HG03520 (cell line): Measurements from ENCODE around the gene MAP1B.
"Not testable (repeated sequence)": the region's sequence is repeated elsewhere in the genome, so short reads cannot be mapped to it uniquely, and the experiment has no call there.

Source experiments
- ATAC-seq: cut with Tn5 transposase; IDR thresholded peaks from one replicate; pipeline ENCODE4 v1.9.1; 2021; ENCODE audit warnings: mild to moderate bottlenecking, moderate library complexity; ENCODE audit not compliant: unreplicated experiment

Gene MAP1B

DNA sequence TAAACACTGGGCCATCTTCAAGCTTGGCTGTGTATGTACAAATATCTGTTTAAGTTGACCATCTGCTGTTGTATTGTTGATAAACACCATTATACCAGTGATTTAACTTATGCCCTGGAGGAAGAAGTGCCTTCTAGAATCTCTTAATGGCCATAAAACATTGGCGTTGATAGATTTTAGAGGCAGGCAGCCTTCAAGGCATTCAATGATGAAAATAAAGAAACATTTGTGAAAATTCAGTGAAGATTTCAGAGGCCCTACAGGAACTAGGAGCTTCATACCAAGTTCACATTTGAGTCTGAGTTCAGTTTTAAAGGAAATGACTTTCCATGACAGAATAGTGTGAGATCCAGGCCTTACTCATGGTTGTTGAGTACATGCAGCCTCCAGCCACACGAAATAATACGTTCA, 52.2 kb downstream of the MAP1B start:
- ATAC-seq = no peak

DNA sequence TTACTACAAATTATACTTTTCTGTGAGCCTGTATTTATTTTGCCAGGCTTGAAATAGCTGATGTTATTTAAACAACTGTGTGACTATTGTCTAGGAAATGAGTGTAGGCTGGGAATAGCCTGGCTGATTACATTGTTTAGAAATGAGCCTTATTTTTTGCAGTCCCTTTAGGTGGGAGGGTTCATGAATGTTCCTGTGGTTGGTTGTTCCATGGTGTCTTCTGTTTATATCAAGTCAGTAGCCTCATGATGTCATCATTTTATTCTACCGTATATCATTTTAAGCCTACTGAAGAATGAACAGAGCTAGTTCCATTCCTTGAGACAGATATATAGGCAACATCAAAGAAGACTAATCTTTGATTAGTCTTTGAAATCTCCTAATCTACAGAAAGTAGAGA, 53.1 kb downstream of the MAP1B start:
- ATAC-seq = no peak

DNA sequence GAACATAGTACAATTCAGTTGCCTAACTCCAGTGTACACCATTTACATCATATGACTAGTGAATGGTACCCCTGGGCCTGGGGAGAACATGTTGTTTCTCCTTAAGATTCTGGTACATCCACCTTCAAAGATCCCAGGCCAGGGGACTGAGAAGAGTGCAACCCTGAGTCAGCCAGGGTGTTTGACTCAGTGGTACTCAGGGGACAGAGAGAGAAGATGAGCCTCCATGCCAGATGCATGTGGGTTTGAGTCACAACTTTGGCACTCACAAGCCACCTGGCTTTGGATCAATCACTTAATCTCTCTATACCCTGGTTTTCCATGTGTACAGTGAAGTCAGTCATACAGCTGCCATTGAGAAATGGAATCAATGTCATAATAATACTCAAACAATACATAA, 53.7 kb downstream of the MAP1B start:
- no peak for ATAC-seq

DNA sequence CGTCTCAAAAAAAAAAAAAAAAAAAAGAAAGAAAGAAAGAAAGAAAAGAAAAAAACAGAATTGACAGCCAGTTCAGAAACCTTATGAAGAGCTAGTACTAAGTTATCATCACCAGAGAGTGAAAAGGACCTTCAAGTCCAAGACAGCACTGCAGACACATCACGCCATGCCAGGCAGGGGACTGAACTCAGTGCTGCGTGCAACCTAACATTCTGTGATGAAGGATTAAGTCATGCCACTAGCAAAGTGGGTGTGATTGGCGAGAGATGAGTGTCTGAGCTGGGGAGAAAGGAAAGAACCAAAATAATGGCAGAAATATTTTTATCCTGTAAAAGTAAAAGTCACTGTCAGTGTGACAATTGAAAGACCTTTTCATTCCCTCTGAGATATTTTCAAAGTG, 54.7 kb downstream of the MAP1B start:
- no peak for ATAC-seq

DNA sequence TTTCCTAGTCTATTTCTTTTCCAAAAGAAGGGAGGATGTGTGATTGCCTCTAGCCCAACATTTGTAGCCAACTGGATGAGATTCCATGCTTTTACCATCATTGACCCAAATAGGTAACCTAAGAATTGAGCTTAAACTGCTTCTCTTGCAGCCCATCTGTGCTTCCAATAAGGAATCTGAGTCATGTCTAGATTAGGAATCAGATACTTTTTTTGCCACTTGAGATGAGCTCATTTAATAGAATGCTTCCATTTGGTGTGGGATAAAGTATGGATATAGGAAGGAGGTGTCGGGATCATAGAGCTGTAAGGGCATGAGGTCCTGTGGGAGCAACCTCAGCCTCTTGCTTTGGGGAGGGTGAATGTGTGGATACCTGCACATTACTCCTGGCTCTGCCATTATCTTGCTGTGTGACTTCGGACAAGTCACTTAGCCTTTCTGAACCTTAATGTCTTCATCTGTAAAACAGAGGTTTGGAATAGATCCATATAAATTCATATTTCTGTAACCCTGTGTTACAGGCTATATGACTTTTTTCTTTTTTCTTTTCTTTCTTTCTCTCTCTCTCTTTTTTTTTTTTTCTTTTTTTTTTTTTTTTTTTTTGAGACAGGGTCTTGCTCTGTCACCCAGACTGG, 56.2 kb downstream of the MAP1B start:
- ATAC-seq = no peak

DNA sequence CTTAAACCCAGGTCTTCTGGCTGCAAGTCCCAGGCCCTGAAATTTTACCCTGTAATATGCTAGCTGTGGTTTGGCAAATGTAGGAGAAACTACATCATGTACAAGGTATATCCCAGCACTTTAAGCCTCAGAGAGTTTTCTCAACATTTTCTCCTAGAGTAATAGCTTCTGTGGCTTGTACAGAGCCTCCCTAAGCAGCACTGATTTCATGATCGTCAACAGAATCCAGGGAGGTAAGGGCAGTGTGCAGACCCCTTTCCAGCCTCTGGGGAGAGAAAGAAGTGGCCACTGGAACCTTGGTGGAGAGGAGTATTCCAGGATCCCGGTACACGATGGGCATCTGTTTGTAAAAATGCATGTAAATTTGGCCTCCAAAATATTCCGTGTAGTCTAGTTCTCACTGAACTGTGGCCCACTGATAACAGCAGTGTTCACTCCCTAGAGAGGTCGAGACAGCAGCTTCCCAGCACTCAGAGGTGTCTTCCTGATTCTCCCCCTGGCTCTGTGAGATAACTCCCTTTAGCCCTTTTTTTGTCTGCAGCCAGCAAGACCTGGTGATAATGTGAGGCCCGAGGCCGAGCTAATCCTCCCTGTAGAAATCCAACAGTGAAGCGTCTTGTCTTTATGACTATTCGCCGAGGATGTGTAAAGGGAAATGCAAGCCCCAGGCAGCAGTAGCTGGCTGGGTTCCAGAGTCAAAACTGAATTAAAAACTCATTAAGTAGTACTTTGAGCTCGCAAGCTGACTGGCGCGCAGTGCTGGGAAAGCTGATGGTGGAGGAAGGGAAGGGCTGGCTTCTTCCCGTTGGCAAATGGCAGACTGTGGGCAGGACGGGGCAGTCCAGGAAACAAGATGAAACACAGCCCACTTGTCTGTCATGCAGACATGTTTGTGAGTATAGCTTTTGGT, 59.0 kb downstream of the MAP1B start:
- ATAC-seq = no peak

DNA sequence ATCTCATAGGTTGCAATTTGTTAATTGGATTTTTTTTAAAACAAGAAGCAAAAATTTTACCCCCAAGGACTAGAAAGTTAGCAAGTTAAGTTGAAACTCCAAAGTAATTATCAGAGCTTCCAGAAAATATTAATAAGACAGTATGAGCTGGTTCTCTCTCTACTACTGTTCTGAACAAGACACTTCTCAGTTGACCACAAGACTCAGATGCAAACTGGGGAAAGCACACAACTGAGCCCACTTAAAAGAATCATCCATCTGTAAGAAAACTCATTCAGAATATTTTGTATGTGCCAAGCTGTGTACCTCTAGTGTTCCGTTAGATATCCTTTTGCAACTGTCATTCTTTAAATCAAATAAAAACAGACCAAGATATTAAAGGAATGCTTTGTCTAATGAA, 60.0 kb downstream of the MAP1B start:
- no peak for ATAC-seq

DNA sequence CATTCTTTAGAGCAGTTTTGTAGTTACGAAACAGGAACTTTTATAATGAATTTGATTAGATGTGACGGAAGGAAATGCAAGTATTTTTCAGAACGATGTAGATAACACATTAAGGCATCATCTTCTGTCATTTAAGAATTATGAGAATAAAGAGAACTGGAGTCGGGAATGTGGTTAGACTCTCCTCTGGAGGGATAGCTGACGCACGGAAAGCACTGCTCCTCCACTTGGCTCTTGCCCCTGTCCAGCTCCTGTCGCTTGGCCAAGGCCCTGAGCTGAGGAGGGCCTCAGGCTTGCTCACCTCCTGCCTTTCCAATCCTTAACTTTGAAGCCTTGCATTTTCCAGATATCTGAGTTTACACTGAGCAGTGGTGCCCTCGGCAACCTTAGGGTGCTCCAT, 60.5 kb downstream of the MAP1B start:
- ATAC-seq = no peak

DNA sequence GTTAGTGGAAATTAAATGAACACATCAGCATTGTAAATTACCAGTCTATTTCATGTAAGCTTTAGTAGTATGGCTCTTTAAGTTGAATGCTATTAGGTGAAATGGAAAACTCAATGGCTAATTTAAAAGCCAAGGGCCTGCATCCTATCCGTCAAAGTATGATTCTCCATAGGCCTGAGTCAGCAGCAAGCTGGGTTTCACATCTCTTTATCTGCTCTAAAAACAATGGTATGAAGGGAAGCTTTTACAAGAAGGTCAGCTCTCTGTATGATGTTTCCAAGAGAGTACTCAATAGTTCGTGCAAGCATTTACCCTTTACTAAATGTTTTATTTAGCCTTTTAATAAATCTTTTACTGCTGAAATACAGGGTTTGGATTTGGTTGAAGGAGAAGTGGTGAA, 62.8 kb downstream of the MAP1B start:
- no peak for ATAC-seq

DNA sequence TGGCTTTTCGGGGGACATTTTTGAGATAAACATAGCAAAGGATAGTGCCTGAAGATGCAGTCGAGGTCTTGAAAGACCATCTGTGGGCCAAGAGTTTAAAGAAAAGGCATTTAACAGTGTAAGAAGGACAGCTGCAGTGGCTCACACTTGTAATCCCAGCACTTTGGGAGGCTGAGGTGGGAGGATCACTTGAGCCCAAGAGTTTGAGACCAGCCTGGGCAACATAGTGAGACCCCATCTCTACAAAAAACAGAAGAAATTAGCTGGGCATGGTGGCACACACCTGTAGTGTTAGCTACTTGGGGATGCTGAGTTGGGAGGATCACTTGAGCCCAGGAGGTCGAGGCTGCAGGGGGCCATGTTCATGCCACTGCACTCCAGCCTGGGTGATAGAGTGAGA, 63.9 kb downstream of the MAP1B start:
- not testable (repeated sequence) for ATAC-seq

DNA sequence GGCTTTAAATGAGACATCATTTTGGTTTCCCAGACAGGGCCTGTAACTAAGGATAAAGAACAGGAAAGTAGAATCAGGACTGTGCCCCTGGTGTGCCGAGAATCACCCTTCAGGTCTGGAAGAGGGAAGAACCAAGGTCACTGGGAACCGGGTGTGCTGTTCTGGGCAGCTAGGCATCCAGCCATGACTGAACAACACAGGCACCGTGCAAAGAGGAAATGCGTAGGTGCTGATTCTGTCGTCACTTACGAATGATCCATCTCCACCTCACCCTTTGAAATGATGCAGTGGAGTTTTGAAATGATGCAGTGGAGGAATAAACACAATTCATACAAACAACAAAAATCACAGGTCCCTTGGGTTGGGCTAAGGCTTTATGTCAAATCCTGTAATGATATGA, 64.4 kb downstream of the MAP1B start:
- ATAC-seq = peak; percentile 75

DNA sequence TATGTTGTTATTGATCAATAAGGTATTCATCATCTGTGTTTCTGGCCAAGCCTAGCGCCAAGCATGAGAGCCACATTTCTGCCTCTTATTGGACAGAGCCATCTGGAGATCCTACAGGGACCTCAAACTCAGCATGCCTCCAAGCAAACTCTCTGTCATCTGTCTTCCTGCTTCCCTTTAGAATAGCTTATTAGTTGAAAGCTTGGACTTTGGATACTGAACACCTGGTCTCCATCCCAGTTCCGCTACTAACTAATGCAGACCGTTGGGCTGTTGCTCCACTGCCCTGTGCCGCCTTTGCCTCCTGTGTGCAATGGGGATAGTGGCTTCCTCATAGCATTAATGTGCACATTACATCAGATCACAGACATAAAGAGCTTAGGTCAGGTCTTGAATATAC, 65.5 kb downstream of the MAP1B start:
- ATAC-seq = no peak

DNA sequence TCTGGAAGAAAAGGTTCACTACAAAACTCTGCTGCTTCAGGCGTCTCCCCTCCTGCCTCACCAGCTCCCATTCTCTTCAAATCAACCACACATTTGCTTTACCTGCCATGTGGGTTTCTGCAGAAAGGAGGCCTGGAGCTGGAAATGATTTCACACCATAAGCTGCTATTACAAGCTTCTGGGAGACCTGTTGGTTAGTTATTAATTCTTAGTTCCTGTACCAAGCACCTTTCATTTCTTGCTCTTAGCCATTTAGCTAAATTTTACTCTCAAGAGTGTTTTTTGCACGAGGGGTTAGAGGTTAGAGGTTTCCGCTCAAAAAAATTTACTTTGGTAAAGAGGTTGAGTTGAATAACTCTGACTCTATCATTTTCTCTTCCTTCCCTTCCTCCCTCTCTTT, 70.3 kb downstream of the MAP1B start:
- no peak for ATAC-seq

DNA sequence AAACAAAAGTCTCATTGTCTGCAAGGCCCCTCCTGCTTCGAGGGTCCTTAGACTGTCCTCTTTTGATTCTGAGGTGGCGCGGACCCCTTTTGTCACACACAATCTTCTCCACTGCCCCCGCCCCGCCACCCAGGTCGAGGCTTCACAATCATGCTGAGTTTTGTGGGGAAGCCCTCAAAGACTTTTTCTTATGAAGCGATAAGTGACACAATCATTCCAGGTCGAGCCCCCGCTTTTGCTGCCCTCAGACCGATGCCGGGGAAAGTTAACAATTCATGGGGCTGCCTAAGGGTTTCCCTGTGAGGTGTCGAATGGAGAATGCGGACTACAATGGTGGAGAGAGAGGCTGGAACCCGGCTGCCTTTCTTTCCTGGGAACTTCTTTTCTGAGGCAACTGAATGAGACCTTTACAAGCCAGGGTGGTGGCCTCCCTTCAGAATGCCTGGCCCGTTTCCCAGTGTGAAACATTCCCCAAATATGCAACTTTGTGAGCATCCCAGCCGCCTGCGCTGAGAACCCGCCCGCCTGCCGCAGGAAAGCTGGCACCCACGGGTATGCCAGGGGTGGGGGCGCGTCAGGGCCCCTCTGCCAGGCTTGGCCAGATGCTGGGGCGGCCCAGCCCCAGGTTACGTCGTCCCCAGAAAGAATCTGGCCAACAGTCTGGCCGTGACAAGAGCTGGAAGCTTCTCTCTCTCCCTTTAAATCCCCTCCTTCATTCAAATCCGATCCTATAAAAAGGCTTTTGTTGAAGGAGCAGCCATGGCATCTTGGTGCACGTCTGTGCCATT, 71.9 kb downstream of the MAP1B start:
- ATAC-seq = no peak

DNA sequence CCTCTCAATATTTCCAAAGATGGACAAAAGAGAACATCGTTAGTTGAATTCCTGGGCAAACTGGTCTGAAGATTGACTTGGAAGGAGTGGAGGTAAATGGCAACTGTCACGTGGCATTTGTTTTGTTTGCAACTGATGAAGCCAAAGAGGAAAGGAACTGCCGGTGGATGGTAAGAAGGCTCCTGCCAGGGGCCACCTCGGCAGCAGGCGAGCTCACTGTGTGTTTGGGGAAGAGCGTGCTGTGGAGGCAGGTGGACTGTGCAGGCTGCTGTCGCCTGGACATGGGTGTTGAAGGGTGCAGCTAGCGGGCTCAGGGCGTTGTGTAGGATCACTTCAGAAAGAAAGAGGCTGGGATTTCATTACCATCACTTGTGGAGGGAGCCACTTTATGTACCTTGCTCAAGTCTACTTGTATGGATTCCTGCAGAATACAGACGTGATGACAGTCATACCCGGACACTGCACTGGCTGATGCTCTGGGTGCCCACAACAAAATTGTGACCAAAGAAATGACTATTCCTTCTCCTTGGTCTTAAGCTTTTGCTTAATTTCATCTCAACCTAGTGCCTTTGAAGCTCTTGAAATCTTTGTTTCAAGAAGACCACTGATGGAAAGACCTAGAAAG, 72.7 kb downstream of the MAP1B start:
- no peak for ATAC-seq

DNA sequence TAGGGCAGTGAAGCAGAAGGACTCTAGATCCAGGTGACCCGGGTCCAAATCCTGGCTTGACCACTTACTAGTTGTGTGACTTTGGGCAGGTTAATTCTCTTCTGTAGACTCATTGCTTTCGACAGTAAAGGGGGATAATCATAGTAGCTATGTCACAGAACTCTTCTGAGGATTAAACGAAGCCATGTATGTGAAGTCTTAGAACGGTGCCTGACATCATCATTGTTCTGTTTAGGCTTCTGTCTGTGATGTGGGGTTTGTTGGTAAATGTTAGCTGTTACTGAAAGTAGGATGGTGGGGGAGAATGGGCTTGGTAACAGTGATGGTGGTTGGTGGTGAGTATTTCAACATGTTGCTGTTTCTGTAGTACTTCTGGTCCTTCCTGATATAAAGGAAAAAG, 73.7 kb downstream of the MAP1B start:
- ATAC-seq = no peak

DNA sequence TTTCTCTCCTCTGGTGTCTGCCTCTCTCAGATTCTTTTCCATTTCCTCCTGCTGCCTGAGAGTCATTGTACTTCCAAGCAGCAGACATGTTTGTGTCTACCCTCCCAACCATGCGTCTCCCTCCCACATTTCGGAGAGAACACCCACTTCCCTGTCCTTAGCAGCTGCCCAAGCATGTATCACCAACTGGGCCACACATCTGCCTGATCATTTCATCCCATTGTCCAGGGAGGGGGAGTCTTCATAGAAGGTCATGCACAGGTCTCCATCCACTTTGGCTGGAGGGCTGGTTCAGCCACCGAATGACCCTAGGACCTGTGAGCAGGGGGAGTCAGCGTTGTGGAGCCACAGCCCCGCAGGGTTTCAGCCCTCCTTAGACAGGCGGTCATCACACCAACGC, 75.4 kb downstream of the MAP1B start:
- no peak for ATAC-seq

DNA sequence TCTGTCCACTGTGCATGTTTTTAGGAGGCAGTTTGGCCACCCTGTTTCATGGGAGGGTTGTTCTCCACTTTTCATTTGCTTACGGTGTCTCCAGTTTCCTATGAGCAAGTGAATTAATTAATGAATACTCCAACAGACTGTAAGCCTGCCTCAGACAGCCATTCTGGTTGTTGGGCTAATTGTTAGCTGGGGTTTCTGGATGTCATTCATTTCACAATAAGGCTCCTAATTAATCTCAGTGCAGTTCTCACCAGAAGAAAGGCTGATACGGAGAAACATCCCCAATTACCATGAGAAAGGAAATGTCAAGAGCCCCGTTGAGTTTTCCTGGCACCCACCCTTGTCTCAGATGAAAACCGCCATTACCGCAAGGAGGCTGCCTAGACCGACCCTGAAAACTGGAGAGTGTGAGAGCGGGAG, 75.8 kb downstream of the MAP1B start:
- ATAC-seq = no peak

DNA sequence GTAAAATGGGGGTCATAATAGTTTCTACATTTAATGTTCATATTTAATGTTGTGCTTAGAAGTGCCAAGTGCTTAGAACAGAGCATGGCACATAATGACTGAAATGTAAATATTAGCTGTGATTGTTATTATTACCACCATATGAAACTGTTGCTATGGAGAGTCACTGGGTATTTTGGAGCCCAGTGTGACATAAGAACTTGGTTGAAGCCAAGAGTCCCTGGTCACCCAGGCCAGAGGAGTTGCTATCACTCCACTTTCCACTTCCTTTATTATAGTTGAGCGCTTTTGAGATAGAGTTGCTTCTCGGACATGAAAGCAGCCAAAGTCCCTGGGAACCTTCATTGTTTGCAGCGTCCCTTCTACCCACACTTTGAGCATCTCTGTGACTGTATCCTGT, 77.1 kb downstream of the MAP1B start:
- no peak for ATAC-seq

DNA sequence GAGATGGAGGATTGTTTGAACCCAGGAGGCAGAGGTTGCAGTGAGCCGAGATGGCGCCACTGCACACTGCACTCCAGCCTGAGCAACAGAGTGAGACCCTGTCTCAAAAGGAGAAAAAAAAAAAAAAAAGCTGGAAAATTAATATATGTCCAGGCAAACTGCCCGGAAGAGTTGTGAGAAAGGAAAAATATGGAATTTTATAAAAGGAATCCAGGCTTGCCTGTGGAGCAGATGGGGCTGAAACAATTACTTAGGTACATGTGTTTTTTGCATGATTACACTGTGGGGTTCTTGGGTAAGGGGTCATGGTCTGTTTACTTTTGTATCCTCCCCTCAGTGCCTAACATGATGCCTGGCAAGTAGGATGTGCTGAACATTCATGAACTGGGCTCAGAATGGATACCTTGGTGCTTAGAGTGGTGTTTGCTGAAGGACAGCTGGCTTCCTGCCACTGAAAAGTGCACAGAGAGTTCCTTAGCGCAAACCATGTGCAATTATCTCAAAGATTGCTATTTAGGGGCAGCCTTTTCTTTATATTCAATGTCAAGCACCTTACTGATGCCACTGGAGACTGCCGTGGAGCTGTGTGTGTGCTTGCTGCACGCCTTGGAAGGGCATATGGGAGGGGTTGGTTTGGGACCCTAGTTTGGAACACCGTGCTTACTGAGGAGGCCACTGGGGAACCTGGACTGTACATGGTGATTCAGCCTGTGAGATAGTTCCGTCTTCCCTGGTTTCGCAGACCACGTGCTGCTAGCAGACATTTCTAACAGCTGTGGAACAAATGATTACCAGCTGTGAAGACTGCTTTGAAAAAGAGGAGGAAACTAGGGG, 78.4 kb downstream of the MAP1B start:
- ATAC-seq = no peak
